IMR-90 (cell line): ENCODE measurements around the gene BSPH1.

Experiments
- MAZ ChIP-seq: IDR thresholded peaks from 2 replicates; pipeline ENCODE4 v1.6.1; 2012; ENCODE audit warnings: low read depth, mild to moderate bottlenecking, low read length, improper control_type of control experiment, moderate library complexity, borderline replicate concordance
- POLR2A ChIP-seq: IDR thresholded peaks from 2 replicates; pipeline ENCODE4 v1.6.1; 2012; ENCODE audit warnings: mild to moderate bottlenecking, low read depth, low read length
- RFX5 ChIP-seq: IDR thresholded peaks from 2 replicates; pipeline ENCODE4 v1.8.0; 2012; ENCODE audit warnings: low read depth, mild to moderate bottlenecking, low read length, moderate library complexity
- TF ChIP-seq, protein P1 (sequence below): conservative IDR thresholded peaks from 2 replicates; pipeline ENCODE4 v1.5.1; 2012; ENCODE audit warnings: mild to moderate bottlenecking, low read depth, low read length, improper control_type of control experiment
- TF ChIP-seq, protein P2 (sequence below): fragments of 150-350 bp; IDR thresholded peaks from 2 replicates; pipeline ENCODE4 v1.6.1; 2016; ENCODE audit warnings: low read depth, mild to moderate bottlenecking, low read length, moderate library complexity, borderline replicate concordance

DNA sequence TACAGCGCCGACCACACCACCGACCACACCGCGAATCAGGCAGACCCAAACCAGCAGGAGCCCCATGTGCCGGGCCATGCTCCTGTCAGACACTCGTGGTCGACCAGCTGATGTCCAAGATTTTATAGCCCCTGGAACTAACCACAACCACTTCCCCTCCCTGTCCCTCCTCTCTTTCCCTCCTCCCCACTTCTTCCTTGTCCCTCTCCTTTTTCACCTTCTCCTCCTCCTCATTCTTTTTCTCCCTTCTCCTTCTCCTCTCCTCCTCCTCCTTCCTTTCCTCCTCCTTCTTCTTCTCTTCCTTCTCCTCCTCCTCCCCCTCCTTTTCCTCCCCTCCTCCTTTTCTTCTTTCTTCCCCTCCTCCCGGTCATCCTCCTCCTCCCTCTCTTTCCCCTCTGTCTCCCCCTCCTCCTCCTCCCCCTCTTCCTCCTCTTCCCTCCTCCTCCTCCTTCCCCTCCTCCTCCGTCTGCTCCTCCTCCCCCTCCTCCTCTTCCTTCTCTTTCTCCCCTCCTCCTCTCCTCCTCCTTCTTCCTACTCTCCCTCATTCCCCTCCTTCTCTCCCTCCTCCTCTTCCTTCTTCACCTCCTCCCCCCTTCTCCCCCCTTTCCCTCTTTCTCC lies 670 bp downstream of the BSPH1 start:
- TF ChIP-seq, protein P1, sequence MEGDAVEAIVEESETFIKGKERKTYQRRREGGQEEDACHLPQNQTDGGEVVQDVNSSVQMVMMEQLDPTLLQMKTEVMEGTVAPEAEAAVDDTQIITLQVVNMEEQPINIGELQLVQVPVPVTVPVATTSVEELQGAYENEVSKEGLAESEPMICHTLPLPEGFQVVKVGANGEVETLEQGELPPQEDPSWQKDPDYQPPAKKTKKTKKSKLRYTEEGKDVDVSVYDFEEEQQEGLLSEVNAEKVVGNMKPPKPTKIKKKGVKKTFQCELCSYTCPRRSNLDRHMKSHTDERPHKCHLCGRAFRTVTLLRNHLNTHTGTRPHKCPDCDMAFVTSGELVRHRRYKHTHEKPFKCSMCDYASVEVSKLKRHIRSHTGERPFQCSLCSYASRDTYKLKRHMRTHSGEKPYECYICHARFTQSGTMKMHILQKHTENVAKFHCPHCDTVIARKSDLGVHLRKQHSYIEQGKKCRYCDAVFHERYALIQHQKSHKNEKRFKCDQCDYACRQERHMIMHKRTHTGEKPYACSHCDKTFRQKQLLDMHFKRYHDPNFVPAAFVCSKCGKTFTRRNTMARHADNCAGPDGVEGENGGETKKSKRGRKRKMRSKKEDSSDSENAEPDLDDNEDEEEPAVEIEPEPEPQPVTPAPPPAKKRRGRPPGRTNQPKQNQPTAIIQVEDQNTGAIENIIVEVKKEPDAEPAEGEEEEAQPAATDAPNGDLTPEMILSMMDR, result no peak
- TF ChIP-seq RFX5 (no peak), POLR2A (no peak), MAZ (no peak)
- TF ChIP-seq, protein P2, sequence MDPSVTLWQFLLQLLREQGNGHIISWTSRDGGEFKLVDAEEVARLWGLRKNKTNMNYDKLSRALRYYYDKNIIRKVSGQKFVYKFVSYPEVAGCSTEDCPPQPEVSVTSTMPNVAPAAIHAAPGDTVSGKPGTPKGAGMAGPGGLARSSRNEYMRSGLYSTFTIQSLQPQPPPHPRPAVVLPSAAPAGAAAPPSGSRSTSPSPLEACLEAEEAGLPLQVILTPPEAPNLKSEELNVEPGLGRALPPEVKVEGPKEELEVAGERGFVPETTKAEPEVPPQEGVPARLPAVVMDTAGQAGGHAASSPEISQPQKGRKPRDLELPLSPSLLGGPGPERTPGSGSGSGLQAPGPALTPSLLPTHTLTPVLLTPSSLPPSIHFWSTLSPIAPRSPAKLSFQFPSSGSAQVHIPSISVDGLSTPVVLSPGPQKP, result no peak
